HFF-Myc (cell line): ENCODE results near the gene MYOCOS.

ENCODE experiments used
- DNase-seq: peaks from one replicate; pipeline ENCODE4 v3.0.0-alpha.2; 2011; ENCODE audit warnings: low read depth; ENCODE audit errors: extremely low read depth
- H3K4me3 ChIP-seq: replicated peaks from 2 replicates; pipeline ENCODE4 v1.5.1; 2011; ENCODE audit warnings: low read depth, mild to moderate bottlenecking, control low read depth, low read length
- TF ChIP-seq, protein P1 (sequence below): IDR thresholded peaks from 2 replicates; pipeline ENCODE4 v1.5.1; 2012; ENCODE audit warnings: mild to moderate bottlenecking, low read depth, low read length, control low read depth; ENCODE audit errors: missing control alignments

The MYOCOS gene

DNA sequence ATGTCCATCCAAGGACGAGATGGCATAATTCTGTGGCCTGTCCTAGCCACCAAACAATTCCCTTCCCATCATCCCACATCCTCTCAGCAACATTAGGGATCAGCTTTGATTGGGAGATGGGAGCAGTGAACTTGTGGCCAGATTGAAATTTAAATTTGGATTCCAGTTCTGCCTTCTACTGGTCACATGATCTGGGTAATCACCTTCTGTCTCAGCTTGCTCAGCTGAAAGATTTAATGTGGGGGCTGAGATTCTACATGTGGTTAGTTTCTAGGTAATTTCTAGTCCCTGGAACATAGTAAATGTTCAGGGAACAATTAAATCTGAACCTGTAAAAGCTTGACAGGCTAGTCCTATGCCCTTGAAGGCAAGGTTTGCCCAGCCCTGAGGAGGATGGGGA, 3.2 kb downstream of the MYOCOS start:
- H3K4me3 ChIP-seq = no peak overlapping the region
- DNase-seq = no peak
- TF ChIP-seq, protein P1, sequence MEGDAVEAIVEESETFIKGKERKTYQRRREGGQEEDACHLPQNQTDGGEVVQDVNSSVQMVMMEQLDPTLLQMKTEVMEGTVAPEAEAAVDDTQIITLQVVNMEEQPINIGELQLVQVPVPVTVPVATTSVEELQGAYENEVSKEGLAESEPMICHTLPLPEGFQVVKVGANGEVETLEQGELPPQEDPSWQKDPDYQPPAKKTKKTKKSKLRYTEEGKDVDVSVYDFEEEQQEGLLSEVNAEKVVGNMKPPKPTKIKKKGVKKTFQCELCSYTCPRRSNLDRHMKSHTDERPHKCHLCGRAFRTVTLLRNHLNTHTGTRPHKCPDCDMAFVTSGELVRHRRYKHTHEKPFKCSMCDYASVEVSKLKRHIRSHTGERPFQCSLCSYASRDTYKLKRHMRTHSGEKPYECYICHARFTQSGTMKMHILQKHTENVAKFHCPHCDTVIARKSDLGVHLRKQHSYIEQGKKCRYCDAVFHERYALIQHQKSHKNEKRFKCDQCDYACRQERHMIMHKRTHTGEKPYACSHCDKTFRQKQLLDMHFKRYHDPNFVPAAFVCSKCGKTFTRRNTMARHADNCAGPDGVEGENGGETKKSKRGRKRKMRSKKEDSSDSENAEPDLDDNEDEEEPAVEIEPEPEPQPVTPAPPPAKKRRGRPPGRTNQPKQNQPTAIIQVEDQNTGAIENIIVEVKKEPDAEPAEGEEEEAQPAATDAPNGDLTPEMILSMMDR = no peak

DNA sequence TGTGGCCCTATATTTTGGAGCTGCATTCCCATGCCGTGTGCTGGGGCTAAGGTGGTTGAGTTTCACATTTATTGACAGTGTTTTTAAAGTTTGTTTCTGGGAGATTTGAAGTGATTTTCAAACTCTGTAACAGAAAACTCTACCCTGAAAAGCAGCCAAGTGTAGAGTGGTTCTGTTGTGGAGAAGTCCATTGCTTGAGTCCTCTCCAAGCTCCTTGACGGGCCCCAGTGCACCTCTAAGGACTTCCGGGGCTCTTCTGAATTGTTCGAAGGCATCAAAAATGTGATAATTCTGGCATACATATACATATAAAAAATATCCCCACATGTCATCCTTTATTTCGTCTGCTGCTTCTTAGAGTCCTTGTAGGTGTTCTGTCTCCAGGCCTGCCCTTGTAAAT, 5.0 kb downstream of the MYOCOS start:
- DNase-seq = no peak
- TF ChIP-seq, protein P1 = no peak
- no peak overlapping the region for H3K4me3 ChIP-seq

DNA sequence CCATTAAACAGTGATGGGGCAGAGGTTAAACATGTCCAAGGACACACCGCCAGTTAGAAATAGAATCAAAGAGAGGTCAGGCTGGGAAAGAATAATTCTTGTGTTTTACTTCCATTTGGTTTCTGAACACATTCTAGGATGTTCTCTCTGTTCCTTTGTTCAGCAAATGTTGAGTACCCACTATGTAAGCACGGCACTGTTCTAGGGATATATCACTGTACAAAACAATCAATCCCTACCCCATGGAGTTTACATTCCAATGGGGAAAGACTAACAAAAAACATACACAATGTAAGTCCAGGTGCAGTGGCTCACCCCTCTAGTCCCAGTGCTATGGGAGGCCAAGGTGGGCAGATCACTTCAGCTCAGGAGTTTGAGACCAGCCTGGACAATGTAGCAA, 6.2 kb downstream of the MYOCOS start:
- DNase-seq = no peak
- TF ChIP-seq, protein P1 = no peak
- no peak overlapping the region for H3K4me3 ChIP-seq

DNA sequence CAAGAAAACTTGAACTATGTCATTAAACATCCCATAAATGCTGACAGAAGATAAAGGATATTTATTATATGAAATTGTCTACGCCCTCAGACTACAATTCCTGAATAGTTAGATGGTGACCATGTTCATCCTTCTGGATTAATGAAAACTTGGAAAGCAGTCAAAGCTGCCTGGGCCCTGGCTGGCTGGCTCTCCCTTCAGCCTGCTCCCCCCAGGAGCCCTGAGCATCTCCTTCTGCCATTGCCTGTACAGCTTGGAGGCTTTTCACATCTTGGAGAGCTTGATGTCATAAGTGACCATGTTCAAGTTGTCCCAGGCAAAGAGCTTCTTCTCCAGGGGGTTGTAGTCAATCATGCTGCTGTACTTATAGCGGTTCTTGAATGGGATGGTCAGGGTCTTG, 13.6 kb downstream of the MYOCOS start:
- no peak overlapping the region for H3K4me3 ChIP-seq
- no peak for DNase-seq
- TF ChIP-seq, protein P1 = no peak

DNA sequence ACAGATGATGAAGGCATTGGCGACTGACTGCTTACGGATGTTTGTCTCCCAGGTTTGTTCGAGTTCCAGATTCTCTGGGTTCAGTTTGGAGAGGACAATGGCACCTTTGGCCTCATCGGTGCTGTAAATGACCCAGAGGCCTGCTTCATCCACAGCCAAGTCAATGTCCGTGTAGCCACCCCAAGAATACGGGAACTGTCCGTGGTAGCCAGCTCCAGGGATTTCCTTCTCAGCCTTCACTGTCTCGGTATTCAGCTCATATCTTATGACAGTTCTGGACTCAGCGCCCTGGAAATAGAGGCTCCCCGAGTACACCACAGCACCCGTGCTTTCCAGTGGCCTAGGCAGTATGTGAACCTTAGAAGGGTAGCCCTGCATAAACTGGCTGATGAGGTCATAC, 14.1 kb downstream of the MYOCOS start:
- TF ChIP-seq, protein P1 = no peak
- H3K4me3 ChIP-seq = no peak overlapping the region
- no peak for DNase-seq

DNA sequence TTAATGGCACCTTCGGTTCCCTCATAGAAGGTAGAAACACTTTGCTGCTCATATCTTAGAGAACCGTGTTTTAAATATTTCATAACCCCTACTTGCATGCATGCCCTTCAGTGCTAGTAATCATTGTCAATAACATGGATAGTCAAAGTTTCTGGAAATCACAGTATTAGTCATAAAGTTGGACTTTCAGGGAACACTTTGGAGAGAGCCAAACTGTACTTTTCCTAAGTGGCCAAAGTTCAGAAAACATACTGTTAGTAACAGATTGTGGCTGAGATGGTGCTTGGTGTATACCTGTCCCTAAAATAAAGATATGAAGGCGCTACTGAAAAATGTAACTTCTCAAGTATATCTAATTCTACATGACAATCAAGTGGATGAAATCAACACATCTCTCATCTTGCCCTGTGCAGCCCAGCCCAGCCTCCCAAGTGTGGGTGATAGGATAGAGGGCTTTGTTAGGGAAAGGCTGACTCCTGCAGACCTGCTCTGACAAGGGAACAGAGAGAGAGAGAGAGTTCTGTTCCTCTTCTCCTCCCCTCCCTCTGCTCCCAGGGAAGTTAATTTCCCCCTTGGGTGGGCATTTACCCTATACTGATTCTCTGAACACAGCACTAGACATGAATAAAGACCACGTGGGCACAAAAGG, 16.0 kb downstream of the MYOCOS start:
- TF ChIP-seq, protein P1 = no peak
- H3K4me3 ChIP-seq = no peak overlapping the region
- no peak for DNase-seq

DNA sequence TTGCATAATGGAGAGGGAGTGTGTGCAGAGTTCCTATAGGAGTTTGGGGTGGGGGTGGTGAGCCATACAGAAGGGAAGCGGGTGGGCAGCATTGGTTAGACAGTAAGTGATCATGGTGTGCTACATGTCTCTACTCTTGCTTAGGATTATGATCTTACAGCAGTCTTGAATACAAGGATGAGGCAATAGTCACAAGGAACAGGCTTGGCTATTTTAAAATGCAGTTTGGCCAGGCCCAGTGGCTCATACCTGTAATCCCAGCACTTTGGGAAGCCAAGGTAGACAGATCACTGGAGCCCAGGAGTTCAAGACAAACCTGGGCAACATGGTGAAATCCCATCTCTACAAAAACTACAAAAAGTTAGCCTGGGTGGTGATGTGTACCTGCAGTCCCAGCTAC, 18.2 kb downstream of the MYOCOS start:
- DNase-seq = no peak
- no peak overlapping the region for H3K4me3 ChIP-seq
- TF ChIP-seq, protein P1 = no peak
